ENCODE measurements around the gene MEP1B. TPM values are rescaled to one million over a fixed set of nuclear protein-coding genes. Genes with fewer than 3 reads are reported as not detected.

MEP1B gene
- total RNA-seq, 1 experiment from 2014 or later, result not detected

GRCh38 chr18:32267463-32267862 is 77.6 kb downstream of the MEP1B start:
- DNase-seq, result no peak
- no peak overlapping the region for H3K4me3 ChIP-seq (ENCODE audit: insufficient read depth, low read depth, low read length)
- H3K36me3 ChIP-seq (replicated peaks; ENCODE audit: control insufficient read depth, insufficient read depth, low read length), result no peaks in the 10 kb centered on the region
- no peaks in the 10 kb centered on the region for H3K27me3 ChIP-seq (ENCODE audit: control insufficient read depth, insufficient read depth, low read length)

Other genes with a start within 250 kb of the MEP1B start
- 54.6 and 60.0 TPM in 2 replicates for gene TRAPPC8, start 246.9 kb upstream of the MEP1B start, total RNA-seq (2014; rRNA removed; shearing (Covaris generic))
- 12.1 and 19.7 TPM in 2 replicates for gene RNF125, start 171.2 kb upstream of the MEP1B start, total RNA-seq (2014; rRNA removed; shearing (Covaris generic))
- 105 and 130 TPM in 2 replicates for gene RNF138, start 98.2 kb upstream of the MEP1B start, total RNA-seq (2014; rRNA removed; shearing (Covaris generic))